HTR-8/SVneo (cell line): ENCODE data around the gene B4GALT6.

Experiments used
- DNase-seq: peaks from one replicate; pipeline ENCODE4 v3.0.0; 2011; ENCODE audit warnings: low spot score, mixed read lengths; ENCODE audit not compliant: insufficient read length
- FAIRE-seq: peaks from 2 replicates; lab custom pipeline; 2011; peaks lifted over from hg19 to GRCh38; lab: Jason Lieb, UNC

Gene B4GALT6

DNA sequence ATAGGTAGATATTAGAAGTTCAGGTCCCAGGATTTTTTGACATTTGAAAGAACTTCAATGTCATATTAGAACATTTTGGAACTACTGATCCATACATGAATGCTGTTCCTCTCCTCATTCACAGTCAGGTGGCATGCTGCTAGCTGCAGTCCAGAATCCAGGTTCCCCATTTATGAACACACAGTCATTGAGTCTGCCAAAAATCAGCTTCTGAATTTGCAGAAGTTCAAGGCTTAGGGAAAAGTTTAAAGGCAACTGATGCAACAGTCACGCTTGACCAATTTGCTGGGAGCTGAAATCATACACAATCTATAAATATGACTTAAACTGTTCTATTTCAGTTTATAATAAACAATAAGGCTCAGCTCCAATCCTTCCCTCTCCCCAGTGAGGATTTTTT, 110.0 kb downstream of the B4GALT6 start:
- DNase-seq = no peak
- no peak for FAIRE-seq
